ENCODE results near the gene CATSPER4. TPM values are rescaled to one million over a fixed set of nuclear protein-coding genes. Genes with fewer than 3 reads are reported as not detected.
"Not testable (repeated sequence)": the region's sequence is repeated elsewhere in the genome, so short reads cannot be mapped to it uniquely, and the experiment has no call there.

The CATSPER4 gene
- total RNA-seq, 1 donor from 2014 or later, result 1.7 TPM

GRCh38 chr1:26191739-26192138 lies 1.3 kb downstream of the CATSPER4 start:
- DNase-seq (ENCODE audit: low spot score), result no peak

- DNase-seq (ENCODE audit: low spot score), result no peak
Observed at GRCh38 chr1:26195805-26196204, 5.4 kb downstream of the CATSPER4 start.

- no peak for DNase-seq (ENCODE audit: low spot score)
Observed at GRCh38 chr1:26197301-26197700, 6.9 kb downstream of the CATSPER4 start.

GRCh38 chr1:26197813-26198212 lies 7.4 kb downstream of the CATSPER4 start:
- no peak for DNase-seq (ENCODE audit: low spot score)

GRCh38 chr1:26200413-26200812 lies 10.0 kb downstream of the CATSPER4 start:
- DNase-seq (ENCODE audit: low spot score), result no peak

GRCh38 chr1:26203642-26204318 lies 13.4 kb downstream of the CATSPER4 start:
- no peak for DNase-seq (ENCODE audit: low spot score)

GRCh38 chr1:26210147-26210870 lies 19.9 kb downstream of the CATSPER4 start:
- no peak for DNase-seq (ENCODE audit: low spot score)

- no peak for DNase-seq (ENCODE audit: low spot score)
Observed at GRCh38 chr1:26212726-26213125, 22.3 kb downstream of the CATSPER4 start.

- no peak for DNase-seq (ENCODE audit: low spot score)
Observed at GRCh38 chr1:26213335-26213905, 23.0 kb downstream of the CATSPER4 start.

GRCh38 chr1:26215246-26215645 lies 24.8 kb downstream of the CATSPER4 start:
- no peak for DNase-seq (ENCODE audit: low spot score)

- no peak for DNase-seq (ENCODE audit: low spot score)
Observed at GRCh38 chr1:26218906-26219494, 28.6 kb downstream of the CATSPER4 start.

- no peak for DNase-seq (ENCODE audit: low spot score)
Observed at GRCh38 chr1:26220199-26220912, 30.0 kb downstream of the CATSPER4 start.

- DNase-seq (ENCODE audit: low spot score), result no peak
Observed at GRCh38 chr1:26221094-26221493, 30.7 kb downstream of the CATSPER4 start.

- no peak for DNase-seq (ENCODE audit: low spot score)
Observed at GRCh38 chr1:26224606-26225005, 34.2 kb downstream of the CATSPER4 start.

- DNase-seq (ENCODE audit: low spot score), result peak; percentile 35
Observed at GRCh38 chr1:26225033-26225831, 34.8 kb downstream of the CATSPER4 start.

- not testable (repeated sequence) for DNase-seq (ENCODE audit: low spot score)
Observed at GRCh38 chr1:26230682-26231081, 40.3 kb downstream of the CATSPER4 start.

- DNase-seq (ENCODE audit: low spot score), result peak; percentile 99
Observed at GRCh38 chr1:26233903-26234643, 43.7 kb downstream of the CATSPER4 start, which contains the start of gene CEP85. Gene CEP85, plus strand, starts transcription at chr1:26234200. Its CDS starts 5,584 bp downstream, at chr1:26239784.

GRCh38 chr1:26234644-26235370 lies 44.4 kb downstream of the CATSPER4 start:
- DNase-seq (ENCODE audit: low spot score), result peak; percentile 9

- DNase-seq (ENCODE audit: low spot score), result no peak
Observed at GRCh38 chr1:26237230-26237966, 47.0 kb downstream of the CATSPER4 start.
